ENCODE measurements around the gene ANKRD11. TPM values are rescaled to one million over a fixed set of nuclear protein-coding genes. Genes with fewer than 3 reads are reported as not detected.

Gene ANKRD11
- total RNA-seq, 1 experiment from 2014 or later = 297 TPM

DNA sequence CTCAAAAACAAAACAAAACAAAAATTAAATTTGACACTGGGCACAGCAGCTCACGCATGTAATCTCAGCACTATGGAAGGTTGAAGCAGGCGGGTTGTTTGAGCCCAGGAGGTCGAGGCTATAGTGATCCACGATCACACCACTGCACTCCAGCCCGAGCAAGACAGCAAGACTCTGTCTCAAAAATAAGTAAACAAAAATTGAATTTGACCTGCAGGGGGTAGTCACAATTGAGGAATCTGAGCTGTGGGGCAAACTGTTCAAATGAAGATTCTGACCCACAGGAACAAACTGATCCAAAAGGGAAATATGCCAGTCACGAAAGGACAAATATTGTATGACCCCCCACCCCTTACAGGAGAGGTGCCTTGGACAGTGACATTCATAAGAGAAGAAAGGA, 29.8 kb downstream of the ANKRD11 start:
- TF ChIP-seq, protein P1, sequence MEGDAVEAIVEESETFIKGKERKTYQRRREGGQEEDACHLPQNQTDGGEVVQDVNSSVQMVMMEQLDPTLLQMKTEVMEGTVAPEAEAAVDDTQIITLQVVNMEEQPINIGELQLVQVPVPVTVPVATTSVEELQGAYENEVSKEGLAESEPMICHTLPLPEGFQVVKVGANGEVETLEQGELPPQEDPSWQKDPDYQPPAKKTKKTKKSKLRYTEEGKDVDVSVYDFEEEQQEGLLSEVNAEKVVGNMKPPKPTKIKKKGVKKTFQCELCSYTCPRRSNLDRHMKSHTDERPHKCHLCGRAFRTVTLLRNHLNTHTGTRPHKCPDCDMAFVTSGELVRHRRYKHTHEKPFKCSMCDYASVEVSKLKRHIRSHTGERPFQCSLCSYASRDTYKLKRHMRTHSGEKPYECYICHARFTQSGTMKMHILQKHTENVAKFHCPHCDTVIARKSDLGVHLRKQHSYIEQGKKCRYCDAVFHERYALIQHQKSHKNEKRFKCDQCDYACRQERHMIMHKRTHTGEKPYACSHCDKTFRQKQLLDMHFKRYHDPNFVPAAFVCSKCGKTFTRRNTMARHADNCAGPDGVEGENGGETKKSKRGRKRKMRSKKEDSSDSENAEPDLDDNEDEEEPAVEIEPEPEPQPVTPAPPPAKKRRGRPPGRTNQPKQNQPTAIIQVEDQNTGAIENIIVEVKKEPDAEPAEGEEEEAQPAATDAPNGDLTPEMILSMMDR (IDR thresholded peaks at IDR 0.05; ENCODE audit: insufficient read depth in 1 of 2, low read depth in 1 of 2, low read length in 1 of 2, severe bottlenecking in 1 of 2, unreplicated experiment in 1 of 2) = peak in 1 of 2 experiments; percentile 15
- peaks cover 81% of the 10 kb centered on the region for H3K36me3 Mint-ChIP-seq (ENCODE audit: insufficient read depth, unreplicated experiment)
- intact Hi-C loops (cut with micrococcal nuclease; ENCODE audit: unreplicated experiment) = no loop called here
- CTCF ChIA-PET = no interaction called here
- peaks cover 25% of the 10 kb centered on the region for H3K4me1 Mint-ChIP-seq (ENCODE audit: low read depth, unreplicated experiment)
- POLR2A ChIA-PET = no interaction called here
- DNase-seq = no peak
- H3K4me3 ChIP-seq (ENCODE audit: low read depth, low read length) = no peak overlapping the region
- no peaks in the 10 kb centered on the region for H3K27me3 Mint-ChIP-seq (ENCODE audit: insufficient read depth, unreplicated experiment)
- no peaks in the 10 kb centered on the region for H3K27me3 ChIP-seq (replicated peaks; ENCODE audit: control insufficient read depth, insufficient read depth, low read length)
- H3K4me3 Mint-ChIP-seq (ENCODE audit: unreplicated experiment) = no peak overlapping the region
- H3K27ac Mint-ChIP-seq (ENCODE audit: unreplicated experiment) = peak overlapping the region; percentile 11
- H3K36me3 ChIP-seq (ENCODE audit: control insufficient read depth, insufficient read depth, low read length) = peaks cover under 1% of the 10 kb centered on the region
- peaks cover 3% of the 10 kb centered on the region; the same call in 1 of the 2 replicates for H3K9me3 ChIP-seq
- no peaks in the 10 kb centered on the region for H3K4me1 ChIP-seq
- no peaks in the 10 kb centered on the region for H3K9me3 Mint-ChIP-seq (ENCODE audit: unreplicated experiment)
- no TSS peak for BruUV-seq (replicated peaks)

DNA sequence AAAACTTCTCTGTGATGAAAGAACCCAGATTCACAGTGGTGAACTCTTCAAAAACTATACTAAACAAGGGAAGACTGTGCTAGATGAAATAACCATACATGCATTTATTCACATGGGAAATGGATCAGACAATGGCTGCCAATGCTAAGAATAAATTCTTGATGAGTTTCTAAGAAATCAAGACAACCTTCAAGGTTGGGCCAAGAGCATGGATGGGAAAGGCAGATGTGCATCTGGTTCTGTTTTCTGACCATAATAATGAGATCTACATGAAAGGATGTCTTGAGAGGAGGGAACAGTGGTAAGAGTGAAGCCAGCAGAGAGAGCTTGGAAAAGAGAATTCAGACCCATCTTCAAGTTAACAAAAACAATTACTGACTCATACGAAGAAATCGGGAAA, 31.4 kb downstream of the ANKRD11 start:
- CTCF ChIA-PET = no interaction called here
- no TSS peak for BruUV-seq (replicated peaks)

DNA sequence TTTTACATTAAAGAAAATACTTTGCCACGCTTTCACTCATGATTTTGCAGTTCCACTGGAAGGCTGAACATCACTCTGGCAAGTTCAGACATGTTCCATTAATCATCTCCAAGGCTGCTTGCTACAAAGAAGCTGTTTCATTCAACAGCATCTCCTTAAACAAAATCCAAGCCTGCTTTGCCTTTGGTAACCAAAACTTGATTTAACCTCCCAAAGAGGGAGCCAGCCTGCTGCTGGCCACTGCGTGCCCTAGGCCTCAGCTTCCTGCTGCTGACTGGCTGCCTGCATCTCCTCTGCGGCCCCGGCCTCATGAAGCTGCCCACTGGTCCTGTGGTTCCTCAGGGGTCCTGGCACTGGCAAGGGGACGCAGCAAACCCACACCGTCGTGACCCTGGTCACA, 31.8 kb downstream of the ANKRD11 start:
- no peak for DNase-seq
- H3K4me1 Mint-ChIP-seq (ENCODE audit: low read depth, unreplicated experiment) = peaks cover 33% of the 10 kb centered on the region
- ChIA-PET POLR2A (no interaction called here), CTCF (no interaction called here)
- BruUV-seq (replicated peaks) = no TSS peak
- Histone ChIP-seq H3K27me3 (replicated peaks; ENCODE audit: control insufficient read depth, insufficient read depth, low read length) (no peaks in the 10 kb centered on the region), H3K4me1 (0 out of 2 replicates have a peak, but pooled peaks cover 4% of the 10 kb centered on the region), H3K4me3 (ENCODE audit: low read depth, low read length) (no peak overlapping the region), H3K36me3 (ENCODE audit: control insufficient read depth, insufficient read depth, low read length) (peaks cover 1% of the 10 kb centered on the region), H3K9me3 (no peaks in the 10 kb centered on the region)
- H3K27ac Mint-ChIP-seq (ENCODE audit: unreplicated experiment) = no peak overlapping the region
- TF ChIP-seq, protein P1 (IDR thresholded peaks at IDR 0.05; ENCODE audit: insufficient read depth in 1 of 2, low read depth in 1 of 2, low read length in 1 of 2, severe bottlenecking in 1 of 2, unreplicated experiment in 1 of 2) = no peak
- H3K4me3 Mint-ChIP-seq (ENCODE audit: unreplicated experiment) = no peak overlapping the region
- H3K27me3 Mint-ChIP-seq (ENCODE audit: insufficient read depth, unreplicated experiment) = no peaks in the 10 kb centered on the region
- intact Hi-C loops (cut with micrococcal nuclease; ENCODE audit: unreplicated experiment) = no loop called here
- peaks cover 78% of the 10 kb centered on the region for H3K36me3 Mint-ChIP-seq (ENCODE audit: insufficient read depth, unreplicated experiment)
- H3K9me3 Mint-ChIP-seq (ENCODE audit: unreplicated experiment) = no peaks in the 10 kb centered on the region

More for the DNA sequence above, 31.4 kb downstream of the ANKRD11 start:
- H3K27me3 Mint-ChIP-seq (ENCODE audit: insufficient read depth, unreplicated experiment) = no peaks in the 10 kb centered on the region
- TF ChIP-seq, protein P1 (IDR thresholded peaks at IDR 0.05; ENCODE audit: insufficient read depth in 1 of 2, low read depth in 1 of 2, low read length in 1 of 2, severe bottlenecking in 1 of 2, unreplicated experiment in 1 of 2) = no peak
- intact Hi-C loops (cut with micrococcal nuclease; ENCODE audit: unreplicated experiment) = no loop called here
- H3K4me1 ChIP-seq = 0 out of 2 replicates have a peak, but pooled peaks cover 2% of the 10 kb centered on the region
- no peak overlapping the region for H3K27ac Mint-ChIP-seq (ENCODE audit: unreplicated experiment)
- no peak for DNase-seq
- no peaks in the 10 kb centered on the region for H3K27me3 ChIP-seq (replicated peaks; ENCODE audit: control insufficient read depth, insufficient read depth, low read length)
- H3K4me1 Mint-ChIP-seq (ENCODE audit: low read depth, unreplicated experiment) = peaks cover 29% of the 10 kb centered on the region
- peaks cover 1% of the 10 kb centered on the region for H3K36me3 ChIP-seq (ENCODE audit: control insufficient read depth, insufficient read depth, low read length)
- H3K9me3 ChIP-seq = no peaks in the 10 kb centered on the region
- no peaks in the 10 kb centered on the region for H3K9me3 Mint-ChIP-seq (ENCODE audit: unreplicated experiment)
- POLR2A ChIA-PET = no interaction called here
- no peak overlapping the region for H3K4me3 Mint-ChIP-seq (ENCODE audit: unreplicated experiment)
- peaks cover 78% of the 10 kb centered on the region for H3K36me3 Mint-ChIP-seq (ENCODE audit: insufficient read depth, unreplicated experiment)
- no peak overlapping the region for H3K4me3 ChIP-seq (ENCODE audit: low read depth, low read length)

All from Caco-2 (cell line).